Measurements from ENCODE around the gene SMURF2.

DNA sequence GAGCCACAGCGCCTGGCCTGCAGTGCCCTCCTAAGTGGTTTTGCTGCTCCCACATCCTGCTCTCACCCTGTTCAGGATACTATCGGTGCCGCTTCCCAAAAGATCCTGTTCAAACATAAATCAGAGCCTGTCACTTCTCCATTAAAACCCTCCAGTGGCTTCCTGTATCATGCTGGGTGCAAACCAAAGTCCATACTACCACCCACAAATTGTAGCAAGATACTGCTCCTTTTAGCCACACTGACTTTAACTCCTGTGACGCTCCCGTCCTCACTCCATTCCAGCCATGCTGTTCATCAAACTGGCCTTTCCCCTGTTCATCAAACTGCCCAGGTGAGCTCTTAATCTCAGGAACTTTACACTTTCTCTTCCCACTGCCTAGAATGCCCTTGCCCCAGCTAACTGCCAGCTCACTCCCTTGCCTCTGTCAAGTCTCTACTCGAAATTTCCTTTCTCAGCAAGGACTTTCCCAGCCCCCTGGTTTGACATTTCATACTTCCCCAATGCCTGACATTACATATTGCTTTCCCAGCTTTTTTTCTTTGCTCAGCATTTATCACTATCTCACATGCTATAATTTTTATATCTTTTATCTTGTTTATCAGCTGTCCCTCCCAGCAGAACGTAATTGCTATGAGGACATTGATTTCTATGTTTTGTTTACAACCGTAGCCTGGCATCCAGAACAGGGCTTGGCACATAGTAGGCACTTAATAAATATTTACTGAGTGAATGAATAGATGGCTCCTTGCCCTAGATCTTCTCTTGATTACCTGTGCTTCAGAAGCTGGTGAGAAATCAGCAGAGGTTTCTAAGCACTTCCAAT lies 44.3 kb upstream of the SMURF2 start:
- TF ChIP-seq JUND (IDR thresholded peaks at IDR 0.05), result no peak
- TF ChIP-seq, protein P1, sequence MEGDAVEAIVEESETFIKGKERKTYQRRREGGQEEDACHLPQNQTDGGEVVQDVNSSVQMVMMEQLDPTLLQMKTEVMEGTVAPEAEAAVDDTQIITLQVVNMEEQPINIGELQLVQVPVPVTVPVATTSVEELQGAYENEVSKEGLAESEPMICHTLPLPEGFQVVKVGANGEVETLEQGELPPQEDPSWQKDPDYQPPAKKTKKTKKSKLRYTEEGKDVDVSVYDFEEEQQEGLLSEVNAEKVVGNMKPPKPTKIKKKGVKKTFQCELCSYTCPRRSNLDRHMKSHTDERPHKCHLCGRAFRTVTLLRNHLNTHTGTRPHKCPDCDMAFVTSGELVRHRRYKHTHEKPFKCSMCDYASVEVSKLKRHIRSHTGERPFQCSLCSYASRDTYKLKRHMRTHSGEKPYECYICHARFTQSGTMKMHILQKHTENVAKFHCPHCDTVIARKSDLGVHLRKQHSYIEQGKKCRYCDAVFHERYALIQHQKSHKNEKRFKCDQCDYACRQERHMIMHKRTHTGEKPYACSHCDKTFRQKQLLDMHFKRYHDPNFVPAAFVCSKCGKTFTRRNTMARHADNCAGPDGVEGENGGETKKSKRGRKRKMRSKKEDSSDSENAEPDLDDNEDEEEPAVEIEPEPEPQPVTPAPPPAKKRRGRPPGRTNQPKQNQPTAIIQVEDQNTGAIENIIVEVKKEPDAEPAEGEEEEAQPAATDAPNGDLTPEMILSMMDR (IDR thresholded peaks at IDR 0.05), result no peak; the same call in 1 of the 2 replicates
- TF ChIP-seq, protein P2, sequence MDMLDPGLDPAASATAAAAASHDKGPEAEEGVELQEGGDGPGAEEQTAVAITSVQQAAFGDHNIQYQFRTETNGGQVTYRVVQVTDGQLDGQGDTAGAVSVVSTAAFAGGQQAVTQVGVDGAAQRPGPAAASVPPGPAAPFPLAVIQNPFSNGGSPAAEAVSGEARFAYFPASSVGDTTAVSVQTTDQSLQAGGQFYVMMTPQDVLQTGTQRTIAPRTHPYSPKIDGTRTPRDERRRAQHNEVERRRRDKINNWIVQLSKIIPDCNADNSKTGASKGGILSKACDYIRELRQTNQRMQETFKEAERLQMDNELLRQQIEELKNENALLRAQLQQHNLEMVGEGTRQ (IDR thresholded peaks at IDR 0.05; ENCODE audit: borderline replicate concordance, low read depth, low read length), result no peak
- peak; percentile 25; the same call in 1 of the 2 replicates for TF ChIP-seq RXRA (IDR thresholded peaks at IDR 0.05; ENCODE audit: borderline replicate concordance, low read depth)
- TF ChIP-seq, protein P3, sequence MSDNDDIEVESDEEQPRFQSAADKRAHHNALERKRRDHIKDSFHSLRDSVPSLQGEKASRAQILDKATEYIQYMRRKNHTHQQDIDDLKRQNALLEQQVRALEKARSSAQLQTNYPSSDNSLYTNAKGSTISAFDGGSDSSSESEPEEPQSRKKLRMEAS (IDR thresholded peaks at IDR 0.05; ENCODE audit: low read depth), result no peak
- TF ChIP-seq SMC3 (IDR thresholded peaks at IDR 0.05; ENCODE audit: low read depth, low read length), result no peak
- TF ChIP-seq FOXM1 (IDR thresholded peaks at IDR 0.05; ENCODE audit: low read depth), result no peak
- TF ChIP-seq POLR2AphosphoS5 (IDR thresholded peaks at IDR 0.05; ENCODE audit: low read depth, low read length), result no peak
- no peak for TF ChIP-seq RAD21 (IDR thresholded peaks at IDR 0.05; ENCODE audit: low read length)
- TF ChIP-seq EZH2phosphoT487 (IDR thresholded peaks at IDR 0.05; ENCODE audit: borderline replicate concordance, low read depth), result no peak
- TF ChIP-seq YY1 (IDR thresholded peaks at IDR 0.05; ENCODE audit: low read depth), result 0 out of 2 replicates have a peak, but pooled peaks have one; percentile 30
- TF ChIP-seq, protein P4, sequence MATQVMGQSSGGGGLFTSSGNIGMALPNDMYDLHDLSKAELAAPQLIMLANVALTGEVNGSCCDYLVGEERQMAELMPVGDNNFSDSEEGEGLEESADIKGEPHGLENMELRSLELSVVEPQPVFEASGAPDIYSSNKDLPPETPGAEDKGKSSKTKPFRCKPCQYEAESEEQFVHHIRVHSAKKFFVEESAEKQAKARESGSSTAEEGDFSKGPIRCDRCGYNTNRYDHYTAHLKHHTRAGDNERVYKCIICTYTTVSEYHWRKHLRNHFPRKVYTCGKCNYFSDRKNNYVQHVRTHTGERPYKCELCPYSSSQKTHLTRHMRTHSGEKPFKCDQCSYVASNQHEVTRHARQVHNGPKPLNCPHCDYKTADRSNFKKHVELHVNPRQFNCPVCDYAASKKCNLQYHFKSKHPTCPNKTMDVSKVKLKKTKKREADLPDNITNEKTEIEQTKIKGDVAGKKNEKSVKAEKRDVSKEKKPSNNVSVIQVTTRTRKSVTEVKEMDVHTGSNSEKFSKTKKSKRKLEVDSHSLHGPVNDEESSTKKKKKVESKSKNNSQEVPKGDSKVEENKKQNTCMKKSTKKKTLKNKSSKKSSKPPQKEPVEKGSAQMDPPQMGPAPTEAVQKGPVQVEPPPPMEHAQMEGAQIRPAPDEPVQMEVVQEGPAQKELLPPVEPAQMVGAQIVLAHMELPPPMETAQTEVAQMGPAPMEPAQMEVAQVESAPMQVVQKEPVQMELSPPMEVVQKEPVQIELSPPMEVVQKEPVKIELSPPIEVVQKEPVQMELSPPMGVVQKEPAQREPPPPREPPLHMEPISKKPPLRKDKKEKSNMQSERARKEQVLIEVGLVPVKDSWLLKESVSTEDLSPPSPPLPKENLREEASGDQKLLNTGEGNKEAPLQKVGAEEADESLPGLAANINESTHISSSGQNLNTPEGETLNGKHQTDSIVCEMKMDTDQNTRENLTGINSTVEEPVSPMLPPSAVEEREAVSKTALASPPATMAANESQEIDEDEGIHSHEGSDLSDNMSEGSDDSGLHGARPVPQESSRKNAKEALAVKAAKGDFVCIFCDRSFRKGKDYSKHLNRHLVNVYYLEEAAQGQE (IDR thresholded peaks at IDR 0.05; ENCODE audit: low read depth, low read length), result no peak
